WTC11 (cell line): ENCODE data around the gene MOBP. TPM values are rescaled to one million over a fixed set of nuclear protein-coding genes. Genes with fewer than 3 reads are reported as not detected.

Experiments used
- ATAC-seq: fragments of 200-7000 bp; cut with Tn5 transposase; 2 replicates; pipeline ENCODE4 v1.10.0; 2021; ENCODE audit warnings: mild to moderate bottlenecking, moderate library complexity
- CTCF ChIA-PET: fragments of 300-600 bp; sonication (Branson Sonifier 250); formaldehyde crosslinking; loops from one replicate; lab custom pipeline; 2021; ENCODE audit warnings: antibody characterized with exemption; lab: Charles Lee
- POLR2A ChIA-PET: fragments of 350-600 bp; sonication (Branson Sonifier 250); formaldehyde crosslinking; loops from one replicate; lab custom pipeline; 2021; ENCODE audit warnings: antibody characterized with exemption; lab: Charles Lee
- DNase-seq: peaks from one replicate; pipeline ENCODE4 v3.0.0; 2021; ENCODE audit warnings: low spot score
- H3K27ac Mint-ChIP-seq: 2 replicates; pipeline ENCODE4 v1.8.0; 2021; ENCODE audit warnings: mixed read lengths
- H3K27me3 Mint-ChIP-seq: 2 replicates; pipeline ENCODE4 v1.8.0; 2021; ENCODE audit warnings: low read depth, mild to moderate bottlenecking, moderate library complexity, mixed read lengths
- H3K36me3 Mint-ChIP-seq: 2 replicates; pipeline ENCODE4 v1.8.0; 2021; ENCODE audit warnings: mixed read lengths
- H3K4me1 Mint-ChIP-seq: 2 replicates; pipeline ENCODE4 v1.8.0; 2022; ENCODE audit warnings: mixed read lengths
- H3K4me3 Mint-ChIP-seq: 2 replicates; pipeline ENCODE4 v1.8.0; 2021; ENCODE audit warnings: mild to moderate bottlenecking, moderate library complexity, mixed read lengths
- H3K9me3 Mint-ChIP-seq: 2 replicates; pipeline ENCODE4 v1.8.0; 2021; ENCODE audit warnings: mixed read lengths
- ATF3 ChIP-seq: sonication (generic); formaldehyde crosslinking; conservative IDR thresholded peaks from 2 replicates; pipeline ENCODE4 v1.8.1; 2022; ENCODE audit warnings: mild to moderate bottlenecking, missing genetic modification reagents
- ATF6 ChIP-seq: sonication (generic); formaldehyde crosslinking; IDR thresholded peaks from 2 replicates; pipeline ENCODE4 v1.8.1; 2023; ENCODE audit warnings: mild to moderate bottlenecking, missing genetic modification reagents
- CBFB ChIP-seq: sonication (generic); formaldehyde crosslinking; IDR thresholded peaks from 2 replicates; pipeline ENCODE4 v1.8.1; 2022; ENCODE audit warnings: mild to moderate bottlenecking, low read depth, missing genetic modification reagents
- ELF4 ChIP-seq: sonication (generic); formaldehyde crosslinking; IDR thresholded peaks from 2 replicates; pipeline ENCODE4 v1.8.1; 2022; ENCODE audit warnings: low read depth, mild to moderate bottlenecking, moderate library complexity, missing genetic modification reagents
- HMGXB4 ChIP-seq: sonication (generic); formaldehyde crosslinking; IDR thresholded peaks from 2 replicates; pipeline ENCODE4 v1.8.1; 2023; ENCODE audit warnings: mild to moderate bottlenecking, moderate library complexity, missing genetic modification reagents
- MXD4 ChIP-seq: fragments of 250-450 bp; sonication (Bioruptor Pico); IDR thresholded peaks from 2 replicates; pipeline ENCODE4 v1.8.0; 2021; ENCODE audit warnings: mild to moderate bottlenecking, moderate library complexity, borderline replicate concordance
- PRDM15 ChIP-seq: sonication (generic); formaldehyde crosslinking; IDR thresholded peaks from 2 replicates; pipeline ENCODE4 v1.8.0; 2022; ENCODE audit warnings: missing genetic modification reagents
- TEAD1 ChIP-seq: sonication (generic); formaldehyde crosslinking; IDR thresholded peaks from 2 replicates; pipeline ENCODE4 v1.8.0; 2022; ENCODE audit warnings: mild to moderate bottlenecking, missing genetic modification reagents
- USF1 ChIP-seq: sonication (generic); formaldehyde crosslinking; IDR thresholded peaks from 2 replicates; pipeline ENCODE4 v1.8.0; 2022; ENCODE audit warnings: mild to moderate bottlenecking, missing genetic modification reagents
- ZNF263 ChIP-seq: sonication (generic); formaldehyde crosslinking; IDR thresholded peaks from 2 replicates; pipeline ENCODE4 v1.8.1; 2022; ENCODE audit warnings: low read depth, mild to moderate bottlenecking, moderate library complexity, missing genetic modification reagents
- total RNA-seq: library from RNA; stranded (reverse); gene quantifications from 3 replicates; pipeline ENCODE4 v1.2.3, GENCODE V29; 2021
- TF ChIP-seq, protein P1 (sequence below): sonication (generic); formaldehyde crosslinking; IDR thresholded peaks from 2 replicates; pipeline ENCODE4 v1.8.0; 2022; ENCODE audit warnings: mild to moderate bottlenecking, missing genetic modification reagents
- TF ChIP-seq, protein P2 (sequence below): fragments of 250-450 bp; sonication (Bioruptor Pico); conservative IDR thresholded peaks from 2 replicates; pipeline ENCODE4 v1.9.0; 2021; ENCODE audit warnings: mild to moderate bottlenecking
- TF ChIP-seq, protein P3 (sequence below): sonication (generic); formaldehyde crosslinking; conservative IDR thresholded peaks from 2 replicates; pipeline ENCODE4 v1.8.1; 2023; ENCODE audit warnings: mild to moderate bottlenecking, low read depth, missing genetic modification reagents, moderate library complexity
- TF ChIP-seq, protein P4 (sequence below): sonication (generic); formaldehyde crosslinking; IDR thresholded peaks from 2 replicates; pipeline ENCODE4 v1.8.1; 2022; ENCODE audit warnings: mild to moderate bottlenecking, moderate library complexity, missing genetic modification reagents

MOBP gene
- total RNA-seq, 1 experiment from 2014 or later, result 0.13 TPM

- TF ChIP-seq USF1 (CRISPR knock-in tag) (no peak), CBFB (no peak), ZNF263 (CRISPR knock-in tag) (no peak), TEAD1 (CRISPR knock-in tag) (no peak), ATF3 (CRISPR knock-in tag) (no peak)
Measured at GRCh38 chr3:39469945-39470344, 2.5 kb downstream of the MOBP start (continued).

DNA sequence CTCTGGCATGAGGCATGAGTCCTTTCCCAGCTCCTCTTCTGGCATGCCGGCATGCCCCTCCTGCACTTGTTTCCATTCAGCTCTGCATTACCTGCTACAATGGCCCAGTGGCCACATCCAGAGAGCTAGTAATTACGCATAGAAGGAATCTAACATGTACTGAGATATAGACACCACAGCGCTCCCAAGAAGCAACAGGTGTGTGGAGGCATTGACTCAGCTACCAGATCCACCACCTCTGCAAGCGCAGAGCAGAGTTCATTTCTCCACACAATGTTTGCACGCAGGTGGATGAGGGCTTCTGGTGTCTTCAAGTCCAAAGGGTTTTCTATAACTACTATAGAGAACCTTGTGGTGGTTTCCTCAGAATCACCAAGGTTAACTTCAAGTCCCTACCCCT is 4.2 kb downstream of the MOBP start:
- POLR2A ChIA-PET, result no interaction called here
- Mint-ChIP-seq H3K36me3 (peaks cover 7% of the 10 kb centered on the region), H3K9me3 (peaks cover 45% of the 10 kb centered on the region), H3K27ac (no peak overlapping the region), H3K4me3 (no peak overlapping the region), H3K4me1 (peaks cover 31% of the 10 kb centered on the region), H3K27me3 (no peaks in the 10 kb centered on the region; the same call in 1 of the 2 replicates)
- CTCF ChIA-PET, result interaction anchor here (0.5 kb wide), 1 partner anchor 24 kb away, joined by 3 read pairs; no protein-coding TSS in a partner anchor
- ATAC-seq (no peak), DNase-seq (no peak)
- no peak for TF ChIP-seq PRDM15 (CRISPR knock-in tag)
- TF ChIP-seq, protein P1, sequence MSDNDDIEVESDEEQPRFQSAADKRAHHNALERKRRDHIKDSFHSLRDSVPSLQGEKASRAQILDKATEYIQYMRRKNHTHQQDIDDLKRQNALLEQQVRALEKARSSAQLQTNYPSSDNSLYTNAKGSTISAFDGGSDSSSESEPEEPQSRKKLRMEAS (CRISPR knock-in tag), result no peak

GRCh38 chr3:39473452-39474125 is 6.1 kb downstream of the MOBP start:
- Mint-ChIP-seq H3K4me3 (no peak overlapping the region), H3K27ac (peak overlapping the region; percentile 36; the same call in 1 of the 2 replicates), H3K4me1 (peaks cover 15% of the 10 kb centered on the region), H3K36me3 (peaks cover 7% of the 10 kb centered on the region), H3K27me3 (no peaks in the 10 kb centered on the region; the same call in 1 of the 2 replicates), H3K9me3 (peaks cover 49% of the 10 kb centered on the region)
- ATAC-seq (peak; percentile 94), DNase-seq (no peak)
- TF ChIP-seq, protein P2, sequence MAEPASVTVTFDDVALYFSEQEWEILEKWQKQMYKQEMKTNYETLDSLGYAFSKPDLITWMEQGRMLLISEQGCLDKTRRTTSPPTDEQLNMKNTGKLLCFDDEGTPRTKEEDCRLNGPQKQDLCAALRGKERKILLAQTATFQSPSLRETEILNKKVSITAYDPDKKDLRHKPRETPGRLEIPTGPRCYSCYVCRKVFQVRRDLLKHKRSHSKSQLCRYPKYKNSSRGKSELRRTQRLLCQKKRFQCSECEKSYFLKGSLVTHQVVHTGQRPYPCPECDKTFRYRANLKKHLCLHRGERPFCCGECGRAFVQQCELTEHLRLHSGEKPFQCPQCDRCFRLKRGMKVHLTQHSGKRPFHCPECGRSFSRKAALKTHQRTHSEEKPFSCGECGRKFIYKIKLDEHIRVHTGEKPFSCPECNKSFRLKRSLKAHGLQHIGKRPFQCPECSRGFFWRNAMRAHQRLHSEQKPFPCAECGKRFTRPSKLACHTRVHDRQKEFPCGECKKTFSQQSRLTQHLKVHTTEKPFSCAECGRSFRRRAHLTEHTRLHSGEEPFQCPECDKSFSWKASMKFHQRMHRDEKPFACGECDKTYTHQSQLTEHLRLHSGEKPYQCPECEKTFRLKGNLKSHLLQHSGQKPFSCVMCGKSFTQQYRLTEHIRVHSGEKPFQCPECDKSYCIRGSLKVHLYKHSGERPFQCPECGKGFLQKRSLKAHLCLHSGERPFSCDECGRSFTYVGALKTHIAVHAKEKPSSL (CRISPR knock-in tag), result no peak
- TF ChIP-seq ATF6 (CRISPR knock-in tag) (no peak), MXD4 (CRISPR knock-in tag) (no peak), ELF4 (CRISPR knock-in tag) (no peak), HMGXB4 (CRISPR knock-in tag) (no peak)
- TF ChIP-seq, protein P3, sequence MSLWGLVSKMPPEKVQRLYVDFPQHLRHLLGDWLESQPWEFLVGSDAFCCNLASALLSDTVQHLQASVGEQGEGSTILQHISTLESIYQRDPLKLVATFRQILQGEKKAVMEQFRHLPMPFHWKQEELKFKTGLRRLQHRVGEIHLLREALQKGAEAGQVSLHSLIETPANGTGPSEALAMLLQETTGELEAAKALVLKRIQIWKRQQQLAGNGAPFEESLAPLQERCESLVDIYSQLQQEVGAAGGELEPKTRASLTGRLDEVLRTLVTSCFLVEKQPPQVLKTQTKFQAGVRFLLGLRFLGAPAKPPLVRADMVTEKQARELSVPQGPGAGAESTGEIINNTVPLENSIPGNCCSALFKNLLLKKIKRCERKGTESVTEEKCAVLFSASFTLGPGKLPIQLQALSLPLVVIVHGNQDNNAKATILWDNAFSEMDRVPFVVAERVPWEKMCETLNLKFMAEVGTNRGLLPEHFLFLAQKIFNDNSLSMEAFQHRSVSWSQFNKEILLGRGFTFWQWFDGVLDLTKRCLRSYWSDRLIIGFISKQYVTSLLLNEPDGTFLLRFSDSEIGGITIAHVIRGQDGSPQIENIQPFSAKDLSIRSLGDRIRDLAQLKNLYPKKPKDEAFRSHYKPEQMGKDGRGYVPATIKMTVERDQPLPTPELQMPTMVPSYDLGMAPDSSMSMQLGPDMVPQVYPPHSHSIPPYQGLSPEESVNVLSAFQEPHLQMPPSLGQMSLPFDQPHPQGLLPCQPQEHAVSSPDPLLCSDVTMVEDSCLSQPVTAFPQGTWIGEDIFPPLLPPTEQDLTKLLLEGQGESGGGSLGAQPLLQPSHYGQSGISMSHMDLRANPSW (CRISPR knock-in tag), result no peak
- TF ChIP-seq, protein P4, sequence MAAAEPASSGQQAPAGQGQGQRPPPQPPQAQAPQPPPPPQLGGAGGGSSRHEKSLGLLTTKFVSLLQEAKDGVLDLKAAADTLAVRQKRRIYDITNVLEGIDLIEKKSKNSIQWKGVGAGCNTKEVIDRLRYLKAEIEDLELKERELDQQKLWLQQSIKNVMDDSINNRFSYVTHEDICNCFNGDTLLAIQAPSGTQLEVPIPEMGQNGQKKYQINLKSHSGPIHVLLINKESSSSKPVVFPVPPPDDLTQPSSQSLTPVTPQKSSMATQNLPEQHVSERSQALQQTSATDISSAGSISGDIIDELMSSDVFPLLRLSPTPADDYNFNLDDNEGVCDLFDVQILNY (CRISPR knock-in tag), result no peak
- CTCF ChIA-PET, result interaction anchor here (1.0 to 2.0 kb wide), 4 partner anchors 16 to 68 kb away, joined by 4 to 7 read pairs (median 6); no protein-coding TSS in a partner anchor
- POLR2A ChIA-PET, result no interaction called here
